ENCODE measurements around the gene DEPDC1B.
"Not testable (repeated sequence)": the region's sequence is repeated elsewhere in the genome, so short reads cannot be mapped to it uniquely, and the experiment has no call there.

DEPDC1B gene

GRCh38 chr5:60699609-60700415 lies at the start of gene DEPDC1B:
Gene DEPDC1B, minus strand, starts transcription at chr5:60700166. Its CDS starts 73 bp downstream, at chr5:60700093.
- DNase-seq (ENCODE audit: low spot score) = peak; percentile 83

GRCh38 chr5:60744682-60745081 lies 44.7 kb upstream of the DEPDC1B start:
- no peak for DNase-seq (ENCODE audit: low spot score)

GRCh38 chr5:60743511-60744314 lies 43.7 kb upstream of the DEPDC1B start:
- no peak for DNase-seq (ENCODE audit: low spot score)

- DNase-seq (ENCODE audit: low spot score) = no peak
Measured at GRCh38 chr5:60740322-60740721, 40.4 kb upstream of the DEPDC1B start.

- DNase-seq (ENCODE audit: low spot score) = no peak
Measured at GRCh38 chr5:60738933-60739332, 39.0 kb upstream of the DEPDC1B start.

GRCh38 chr5:60738461-60738860 lies 38.5 kb upstream of the DEPDC1B start:
- no peak for DNase-seq (ENCODE audit: low spot score)

- not testable (repeated sequence) for DNase-seq (ENCODE audit: low spot score)
Measured at GRCh38 chr5:60730858-60731257, 30.9 kb upstream of the DEPDC1B start.

GRCh38 chr5:60727033-60727679 lies 27.2 kb upstream of the DEPDC1B start:
- DNase-seq (ENCODE audit: low spot score) = no peak

GRCh38 chr5:60724126-60724525 lies 24.2 kb upstream of the DEPDC1B start:
- no peak for DNase-seq (ENCODE audit: low spot score)

GRCh38 chr5:60722416-60722815 lies 22.4 kb upstream of the DEPDC1B start:
- DNase-seq (ENCODE audit: low spot score) = no peak

- no peak for DNase-seq (ENCODE audit: low spot score)
Measured at GRCh38 chr5:60719329-60719728, 19.4 kb upstream of the DEPDC1B start.

GRCh38 chr5:60718166-60718892 lies 18.4 kb upstream of the DEPDC1B start:
- no peak for DNase-seq (ENCODE audit: low spot score)

GRCh38 chr5:60715201-60715928 lies 15.4 kb upstream of the DEPDC1B start:
- DNase-seq (ENCODE audit: low spot score) = not testable (repeated sequence)

GRCh38 chr5:60712950-60713349 lies 13.0 kb upstream of the DEPDC1B start:
- no peak for DNase-seq (ENCODE audit: low spot score)

GRCh38 chr5:60711892-60712291 lies 11.9 kb upstream of the DEPDC1B start:
- not testable (repeated sequence) for DNase-seq (ENCODE audit: low spot score)

- no peak for DNase-seq (ENCODE audit: low spot score)
Measured at GRCh38 chr5:60710362-60710761, 10.4 kb upstream of the DEPDC1B start.

- DNase-seq (ENCODE audit: low spot score) = no peak
Measured at GRCh38 chr5:60705144-60705543, 5.2 kb upstream of the DEPDC1B start.

- no peak for DNase-seq (ENCODE audit: low spot score)
Measured at GRCh38 chr5:60703944-60704343, 4.0 kb upstream of the DEPDC1B start.

- DNase-seq (ENCODE audit: low spot score) = no peak
Measured at GRCh38 chr5:60701321-60701968, 1.5 kb upstream of the DEPDC1B start.

- DNase-seq (ENCODE audit: low spot score) = peak; percentile 9
Measured at GRCh38 chr5:60700416-60700757, 421 bp upstream of the DEPDC1B start.

GRCh38 chr5:60699288-60699608 lies 718 bp downstream of the DEPDC1B start:
- no peak for DNase-seq (ENCODE audit: low spot score)
